K562 (cell line): ENCODE measurements around the gene SPEM2. TPM values are rescaled to one million over a fixed set of nuclear protein-coding genes. Genes with fewer than 3 reads are reported as not detected.

Source experiments
- FOXK1 ChIP-seq: sonication (generic); formaldehyde crosslinking; IDR thresholded peaks from 2 replicates; pipeline ENCODE4 v1.8.0; 2022; ENCODE audit warnings: missing genetic modification reagents, mild to moderate bottlenecking, borderline replicate concordance
- SIRT6 ChIP-seq: IDR thresholded peaks from one replicate; pipeline ENCODE4 v1.6.1; 2012; ENCODE audit warnings: low read depth, mild to moderate bottlenecking, control low read depth, inconsistent platforms, low read length, moderate library complexity
- ZBTB8A ChIP-seq: fragments of 450-650 bp; IDR thresholded peaks from 2 replicates; pipeline ENCODE4 v1.6.1; 2018; ENCODE audit warnings: mild to moderate bottlenecking, moderate library complexity; ENCODE audit not compliant: partially characterized antibody
- ZNF197 ChIP-seq: fragments of 200-800 bp; sonication (Bioruptor generic); IDR thresholded peaks from 2 replicates; pipeline ENCODE4 v1.6.1; 2016; ENCODE audit warnings: low read depth, missing genetic modification characterization, missing compliant biosample characterization
- ZNF318 ChIP-seq, 2 experiments: fragments of 450-650 bp; IDR thresholded peaks; 2 replicates each; pipeline ENCODE4 v1.6.1; 2016; ENCODE audit warnings: mild to moderate bottlenecking in 2 of 2, borderline replicate concordance in 1 of 2, low read depth in 1 of 2, moderate library complexity in 1 of 2
- ZNF57 ChIP-seq: fragments of 450-650 bp; formaldehyde crosslinking; IDR thresholded peaks from 2 replicates; pipeline ENCODE4 v1.4.0; 2020; ENCODE audit warnings: mild to moderate bottlenecking, moderate library complexity
- polyA plus RNA-seq, 8 experiments: library from polyadenylated mRNA; depleted of rRNA in 4 of 8; stranded (reverse) in 5 of 8; unstranded in 3 of 8; fragments of >200 nt; fragmentation: Nextera tagmentation in 2 of 8; fragmentation: Illumina TruSeq in 1 of 8; extraction: Ambion mirVana in 2 of 8; extraction: Trizol in 1 of 8; gene quantifications; 2 replicates each; pipeline versions ENCODE4 v1.2.1 to v1.2.3, GENCODE V29; 2011 to 2014; ENCODE audit warnings: inconsistent platforms in 1 of 8, missing spikeins in 1 of 8
- total RNA-seq, 7 experiments: library from RNA; depleted of rRNA in 6 of 7; stranded (reverse); fragments of >200 nt in 6 of 7; fragmentation: Illumina TruSeq in 2 of 7; extraction: Trizol in 2 of 7; gene quantifications; 2 replicates each; pipeline versions ENCODE4 v1.2.1 to v1.2.3, GENCODE V29; 2011 to 2021; ENCODE audit warnings: low replicate concordance in 1 of 7
- TF ChIP-seq, protein P1 (sequence below): sonication (generic); formaldehyde crosslinking; IDR thresholded peaks from 2 replicates; pipeline ENCODE4 v1.8.0; 2022; ENCODE audit warnings: missing genetic modification reagents, mild to moderate bottlenecking, borderline replicate concordance
- TF ChIP-seq, protein P2 (sequence below), 2 experiments: fragments of 450-650 bp; formaldehyde crosslinking in 1 of 2; IDR thresholded peaks; 2 replicates each; pipeline versions ENCODE4 v1.4.0 to v1.6.1; 2014 to 2020; ENCODE audit warnings: mild to moderate bottlenecking in 2 of 2, borderline replicate concordance in 1 of 2, low read depth in 1 of 2

SPEM2 gene
- total and polyA plus RNA-seq, 9 of the 15 experiments (the other 6 are each of a cell fraction or from before 2014, with no cell fraction given): not detected

DNA sequence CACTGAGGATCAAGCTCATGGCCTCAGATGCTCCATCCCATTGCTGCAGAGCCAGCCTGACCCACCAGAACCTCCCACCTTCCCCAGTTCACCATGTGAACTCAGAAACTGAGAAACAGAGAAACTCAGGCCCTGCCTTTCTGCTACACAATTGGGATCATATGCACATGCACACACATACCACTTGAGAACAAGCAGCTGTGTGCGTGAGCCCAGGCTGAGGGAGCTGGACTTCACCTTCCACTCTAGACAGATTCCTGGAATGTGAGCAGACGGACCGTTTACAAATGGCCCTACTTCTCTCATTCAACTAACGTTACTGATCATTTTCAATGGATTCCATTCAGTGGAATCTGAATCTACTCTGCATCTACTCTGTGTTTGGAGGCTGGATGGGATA, 1.7 kb upstream of the SPEM2 start (continued):
- TF ChIP-seq ZNF318 (IDR thresholded peaks at IDR 0.05; ENCODE audit: borderline replicate concordance in 1 of 2, low read depth in 1 of 2): no peak
- TF ChIP-seq FOXK1 (CRISPR knock-in tag): no peak
- no peak for TF ChIP-seq ZNF57 (CRISPR knock-in tag)
- TF ChIP-seq, protein P1, sequence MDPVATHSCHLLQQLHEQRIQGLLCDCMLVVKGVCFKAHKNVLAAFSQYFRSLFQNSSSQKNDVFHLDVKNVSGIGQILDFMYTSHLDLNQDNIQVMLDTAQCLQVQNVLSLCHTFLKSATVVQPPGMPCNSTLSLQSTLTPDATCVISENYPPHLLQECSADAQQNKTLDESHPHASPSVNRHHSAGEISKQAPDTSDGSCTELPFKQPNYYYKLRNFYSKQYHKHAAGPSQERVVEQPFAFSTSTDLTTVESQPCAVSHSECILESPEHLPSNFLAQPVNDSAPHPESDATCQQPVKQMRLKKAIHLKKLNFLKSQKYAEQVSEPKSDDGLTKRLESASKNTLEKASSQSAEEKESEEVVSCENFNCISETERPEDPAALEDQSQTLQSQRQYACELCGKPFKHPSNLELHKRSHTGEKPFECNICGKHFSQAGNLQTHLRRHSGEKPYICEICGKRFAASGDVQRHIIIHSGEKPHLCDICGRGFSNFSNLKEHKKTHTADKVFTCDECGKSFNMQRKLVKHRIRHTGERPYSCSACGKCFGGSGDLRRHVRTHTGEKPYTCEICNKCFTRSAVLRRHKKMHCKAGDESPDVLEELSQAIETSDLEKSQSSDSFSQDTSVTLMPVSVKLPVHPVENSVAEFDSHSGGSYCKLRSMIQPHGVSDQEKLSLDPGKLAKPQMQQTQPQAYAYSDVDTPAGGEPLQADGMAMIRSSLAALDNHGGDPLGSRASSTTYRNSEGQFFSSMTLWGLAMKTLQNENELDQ (CRISPR knock-in tag): no peak
- TF ChIP-seq, protein P2, sequence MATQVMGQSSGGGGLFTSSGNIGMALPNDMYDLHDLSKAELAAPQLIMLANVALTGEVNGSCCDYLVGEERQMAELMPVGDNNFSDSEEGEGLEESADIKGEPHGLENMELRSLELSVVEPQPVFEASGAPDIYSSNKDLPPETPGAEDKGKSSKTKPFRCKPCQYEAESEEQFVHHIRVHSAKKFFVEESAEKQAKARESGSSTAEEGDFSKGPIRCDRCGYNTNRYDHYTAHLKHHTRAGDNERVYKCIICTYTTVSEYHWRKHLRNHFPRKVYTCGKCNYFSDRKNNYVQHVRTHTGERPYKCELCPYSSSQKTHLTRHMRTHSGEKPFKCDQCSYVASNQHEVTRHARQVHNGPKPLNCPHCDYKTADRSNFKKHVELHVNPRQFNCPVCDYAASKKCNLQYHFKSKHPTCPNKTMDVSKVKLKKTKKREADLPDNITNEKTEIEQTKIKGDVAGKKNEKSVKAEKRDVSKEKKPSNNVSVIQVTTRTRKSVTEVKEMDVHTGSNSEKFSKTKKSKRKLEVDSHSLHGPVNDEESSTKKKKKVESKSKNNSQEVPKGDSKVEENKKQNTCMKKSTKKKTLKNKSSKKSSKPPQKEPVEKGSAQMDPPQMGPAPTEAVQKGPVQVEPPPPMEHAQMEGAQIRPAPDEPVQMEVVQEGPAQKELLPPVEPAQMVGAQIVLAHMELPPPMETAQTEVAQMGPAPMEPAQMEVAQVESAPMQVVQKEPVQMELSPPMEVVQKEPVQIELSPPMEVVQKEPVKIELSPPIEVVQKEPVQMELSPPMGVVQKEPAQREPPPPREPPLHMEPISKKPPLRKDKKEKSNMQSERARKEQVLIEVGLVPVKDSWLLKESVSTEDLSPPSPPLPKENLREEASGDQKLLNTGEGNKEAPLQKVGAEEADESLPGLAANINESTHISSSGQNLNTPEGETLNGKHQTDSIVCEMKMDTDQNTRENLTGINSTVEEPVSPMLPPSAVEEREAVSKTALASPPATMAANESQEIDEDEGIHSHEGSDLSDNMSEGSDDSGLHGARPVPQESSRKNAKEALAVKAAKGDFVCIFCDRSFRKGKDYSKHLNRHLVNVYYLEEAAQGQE (IDR thresholded peaks at IDR 0.05; ENCODE audit: borderline replicate concordance): no peak
- TF ChIP-seq, protein P2 (CRISPR knock-in tag; IDR thresholded peaks at IDR 0.05; ENCODE audit: low read depth): no peak
- TF ChIP-seq ZNF197: no peak
- TF ChIP-seq SIRT6: no peak
- TF ChIP-seq ZBTB8A: no peak
